Measurements from ENCODE around the gene ANKRD63. TPM values are rescaled to one million over a fixed set of nuclear protein-coding genes. Genes with fewer than 3 reads are reported as not detected.

Gene ANKRD63
- total and polyA plus RNA-seq, 4 donors: not detected

DNA sequence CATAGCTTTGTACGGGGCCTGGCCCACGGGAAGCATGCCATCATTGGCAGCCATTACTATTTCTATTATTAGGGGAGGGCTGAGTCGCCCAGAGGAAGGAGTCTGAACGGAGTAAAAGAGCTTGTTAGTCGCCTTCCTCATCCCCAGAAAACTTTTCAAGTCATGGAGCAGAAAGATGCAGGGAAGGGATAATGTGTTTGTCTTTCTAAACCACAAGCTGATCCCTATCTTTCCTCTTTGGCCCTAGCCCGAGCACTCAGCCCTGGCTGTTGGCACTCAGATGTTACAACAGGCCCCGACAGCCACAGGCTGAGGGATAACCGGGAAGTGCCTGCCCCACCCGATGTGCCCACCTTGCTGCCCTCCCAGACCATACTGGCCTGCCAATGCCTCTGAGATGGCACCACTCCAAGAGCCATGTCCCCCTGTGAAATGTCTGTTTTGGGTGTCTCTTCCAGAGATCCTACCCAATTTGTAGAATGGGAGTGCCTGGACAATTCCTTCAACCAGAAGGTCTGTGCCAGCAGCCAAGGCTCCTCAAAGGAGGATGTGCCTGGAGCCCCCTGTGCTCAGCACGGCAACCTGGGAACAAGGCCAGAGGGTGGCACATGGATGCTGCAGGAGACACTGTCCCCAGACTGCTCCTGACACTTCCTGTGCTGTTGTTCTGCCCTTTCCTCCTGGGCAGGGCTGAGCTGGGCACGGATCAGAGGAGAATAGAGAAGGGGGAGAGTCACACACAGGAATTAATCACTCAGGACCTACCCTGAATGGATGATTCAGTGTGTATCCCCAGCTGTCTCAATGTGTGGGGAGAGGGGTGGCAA is 33.2 kb downstream of the ANKRD63 start:
- Histone ChIP-seq H3K27ac (ENCODE audit: low read depth in 1 of 2, low read length in 2 of 2) (no peak overlapping the region), H3K27me3 (ENCODE audit: control insufficient read depth in 1 of 2, insufficient read depth in 2 of 2, low read length in 1 of 2) (no peaks in the 10 kb centered on the region), H3K9me3 (ENCODE audit: control insufficient read depth, low read length) (no peaks in the 10 kb centered on the region), H3K4me3 (ENCODE audit: low read length in 2 of 2) (no peak overlapping the region), H3K4me1 (ENCODE audit: control insufficient read depth in 1 of 2, insufficient read depth in 2 of 2, low read length in 2 of 2) (no peaks in the 10 kb centered on the region), H3K36me3 (ENCODE audit: control insufficient read depth in 1 of 2, insufficient read depth in 2 of 2, low read length in 1 of 2) (no peaks in the 10 kb centered on the region)
- intact Hi-C loops (cut with DNase I): loop anchor here in 1 of 2 donors (10.0 kb wide), 1 partner anchor 65 kb away; no protein-coding TSS in a partner anchor
- WGBS, 2 donors: 36 to 43% methylated on average over 11 of the region's 11 CpGs
- DNase-seq (peak; percentile 37 to 49), ATAC-seq (ENCODE audit: low FRiP score) (no peak)

DNA sequence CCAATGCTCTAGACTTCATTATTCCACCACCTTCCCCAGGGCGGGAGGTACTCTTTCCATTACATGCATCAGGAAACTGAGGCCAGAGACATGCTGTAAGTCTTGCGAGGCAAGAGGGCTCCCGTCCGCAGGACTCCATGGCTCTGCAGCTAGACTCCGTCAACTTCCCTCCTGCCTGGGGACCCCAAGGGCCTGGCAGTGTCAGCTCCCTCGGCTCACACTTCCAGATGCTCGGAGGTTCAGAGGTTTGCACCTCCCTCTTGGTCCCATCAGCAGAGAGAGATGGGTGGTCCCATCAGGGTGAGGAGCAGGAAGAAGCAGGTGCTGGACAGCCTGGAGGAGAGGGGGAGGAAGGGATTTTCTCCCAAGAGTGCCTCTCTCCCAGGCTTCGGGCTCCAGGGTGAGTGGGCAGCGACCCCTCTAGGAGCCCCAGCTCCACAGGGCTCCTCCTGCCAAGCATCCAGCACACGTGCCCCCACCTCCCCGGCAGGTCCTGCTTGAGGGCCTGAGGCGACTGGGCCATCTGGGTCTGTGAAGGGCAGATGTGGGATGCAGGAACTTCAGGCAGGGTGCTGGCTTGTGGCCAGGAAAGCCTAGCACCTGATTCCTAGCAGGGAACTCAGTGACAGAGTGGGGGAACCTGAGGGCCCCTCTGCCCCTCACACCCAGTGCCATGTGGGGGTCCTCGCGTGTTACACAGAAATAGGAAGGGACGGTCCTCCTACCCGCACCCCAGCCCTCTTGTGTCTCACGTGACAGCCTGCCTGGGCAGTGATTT is 34.7 kb downstream of the ANKRD63 start:
- Histone ChIP-seq H3K27me3 (ENCODE audit: control insufficient read depth in 1 of 2, insufficient read depth in 2 of 2, low read length in 1 of 2) (no peaks in the 10 kb centered on the region), H3K9me3 (ENCODE audit: control insufficient read depth, low read length) (no peaks in the 10 kb centered on the region), H3K27ac (ENCODE audit: low read depth in 1 of 2, low read length in 2 of 2) (no peak overlapping the region), H3K4me1 (ENCODE audit: control insufficient read depth in 1 of 2, insufficient read depth in 2 of 2, low read length in 2 of 2) (no peaks in the 10 kb centered on the region), H3K4me3 (ENCODE audit: low read length in 2 of 2) (no peak overlapping the region), H3K36me3 (ENCODE audit: control insufficient read depth in 1 of 2, insufficient read depth in 2 of 2, low read length in 1 of 2) (no peaks in the 10 kb centered on the region)
- no peak for ATAC-seq (ENCODE audit: low FRiP score)
- WGBS, 2 donors: 85 to 86% methylated on average over 17 of the region's 17 CpGs
- intact Hi-C loops (cut with DNase I): no loop called here
- peak; percentile 42 to 59 for DNase-seq

DNA sequence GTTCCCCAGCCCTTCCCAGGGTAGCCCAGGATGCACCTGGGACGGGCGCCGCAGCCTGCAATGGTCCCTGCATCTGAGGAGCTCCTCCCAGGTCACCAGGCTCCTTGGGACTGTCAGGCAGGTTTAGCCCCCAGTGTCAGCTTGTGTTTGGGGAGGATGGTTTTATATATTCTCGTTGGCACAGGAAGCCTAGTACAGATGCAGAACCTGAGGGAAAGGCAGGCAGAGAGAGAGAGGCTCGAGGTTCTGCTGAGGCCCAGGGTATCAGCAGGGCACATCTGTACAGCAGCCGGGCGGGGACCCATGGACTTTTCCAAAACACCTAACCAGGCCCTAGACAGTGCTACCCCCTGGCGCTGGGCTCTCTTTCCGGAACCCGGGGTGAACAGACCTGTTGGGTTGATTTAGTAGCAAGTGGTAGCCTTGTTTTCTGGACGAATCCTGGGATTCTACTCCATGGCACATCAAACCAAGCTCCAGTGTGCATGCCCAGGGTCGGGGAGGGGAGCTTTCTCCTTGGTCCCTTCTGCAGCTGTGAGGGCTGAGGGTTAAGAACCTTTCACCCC is 35.4 kb downstream of the ANKRD63 start:
- no peak for ATAC-seq (ENCODE audit: low FRiP score)
- Histone ChIP-seq H3K9me3 (ENCODE audit: control insufficient read depth, low read length) (no peaks in the 10 kb centered on the region), H3K4me1 (ENCODE audit: control insufficient read depth in 1 of 2, insufficient read depth in 2 of 2, low read length in 2 of 2) (no peaks in the 10 kb centered on the region), H3K36me3 (ENCODE audit: control insufficient read depth in 1 of 2, insufficient read depth in 2 of 2, low read length in 1 of 2) (no peaks in the 10 kb centered on the region), H3K27me3 (ENCODE audit: control insufficient read depth in 1 of 2, insufficient read depth in 2 of 2, low read length in 1 of 2) (no peaks in the 10 kb centered on the region), H3K4me3 (ENCODE audit: low read length in 2 of 2) (no peak overlapping the region), H3K27ac (ENCODE audit: low read depth in 1 of 2, low read length in 2 of 2) (no peak overlapping the region)
- DNase-seq: peak; percentile 23 to 68
- WGBS, 2 donors: 81 to 89% methylated on average over 12 of the region's 12 CpGs
- intact Hi-C loops (cut with DNase I): no loop called here

DNA sequence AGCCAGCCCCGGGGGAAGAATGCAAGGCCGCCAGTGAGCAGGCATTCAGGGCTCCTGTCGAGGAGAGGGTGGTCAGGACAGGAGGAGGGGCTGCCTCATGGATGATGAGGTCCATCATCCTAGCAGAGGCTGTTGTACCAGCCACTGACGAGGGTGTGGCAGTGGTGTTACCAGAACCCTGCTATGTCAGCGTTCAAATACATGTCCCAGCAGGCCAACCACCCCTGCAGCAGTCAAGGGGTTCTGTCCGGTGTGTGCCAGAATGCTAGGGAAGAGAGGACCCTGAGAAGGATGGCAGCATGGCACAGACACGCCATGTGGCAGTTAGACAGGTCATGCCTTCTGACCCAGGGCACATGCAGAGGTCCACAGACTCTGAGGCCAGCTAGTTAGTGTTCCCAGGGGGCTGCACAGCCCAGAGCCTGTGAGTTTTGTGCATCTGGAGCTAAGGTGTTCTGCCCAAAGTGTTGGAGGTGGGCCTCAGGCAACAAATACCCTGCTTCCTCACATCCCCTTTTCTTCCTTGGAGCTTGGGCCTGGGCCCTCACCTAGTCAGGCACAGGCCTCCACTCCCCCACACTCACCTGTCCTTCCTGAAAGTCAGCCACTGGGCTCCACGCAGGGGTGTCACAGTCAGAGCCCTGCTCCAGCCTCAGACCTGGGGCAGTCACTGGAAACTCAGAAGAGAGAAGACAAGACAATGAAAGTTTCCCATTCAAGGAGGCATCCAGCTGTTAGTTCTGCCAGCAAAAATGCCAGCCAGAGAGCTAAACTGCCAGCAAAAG is 36.2 kb downstream of the ANKRD63 start:
- no peaks in the 10 kb centered on the region for H3K9me3 ChIP-seq (ENCODE audit: control insufficient read depth, low read length)
- H3K4me3 ChIP-seq (ENCODE audit: low read length in 2 of 2): no peak overlapping the region
- no peak overlapping the region for H3K27ac ChIP-seq (ENCODE audit: low read depth in 1 of 2, low read length in 2 of 2)
- no peaks in the 10 kb centered on the region for H3K27me3 ChIP-seq (ENCODE audit: control insufficient read depth in 1 of 2, insufficient read depth in 2 of 2, low read length in 1 of 2)
- no peaks in the 10 kb centered on the region for H3K4me1 ChIP-seq (ENCODE audit: control insufficient read depth in 1 of 2, insufficient read depth in 2 of 2, low read length in 2 of 2)
- ATAC-seq (ENCODE audit: low FRiP score): no peak
- 95 to 96% methylated on average over 8 of the region's 8 CpGs for WGBS, 2 donors
- intact Hi-C loops (cut with DNase I): no loop called here
- H3K36me3 ChIP-seq (ENCODE audit: control insufficient read depth in 1 of 2, insufficient read depth in 2 of 2, low read length in 1 of 2): no peaks in the 10 kb centered on the region
- DNase-seq: peak; percentile 31 to 32

DNA sequence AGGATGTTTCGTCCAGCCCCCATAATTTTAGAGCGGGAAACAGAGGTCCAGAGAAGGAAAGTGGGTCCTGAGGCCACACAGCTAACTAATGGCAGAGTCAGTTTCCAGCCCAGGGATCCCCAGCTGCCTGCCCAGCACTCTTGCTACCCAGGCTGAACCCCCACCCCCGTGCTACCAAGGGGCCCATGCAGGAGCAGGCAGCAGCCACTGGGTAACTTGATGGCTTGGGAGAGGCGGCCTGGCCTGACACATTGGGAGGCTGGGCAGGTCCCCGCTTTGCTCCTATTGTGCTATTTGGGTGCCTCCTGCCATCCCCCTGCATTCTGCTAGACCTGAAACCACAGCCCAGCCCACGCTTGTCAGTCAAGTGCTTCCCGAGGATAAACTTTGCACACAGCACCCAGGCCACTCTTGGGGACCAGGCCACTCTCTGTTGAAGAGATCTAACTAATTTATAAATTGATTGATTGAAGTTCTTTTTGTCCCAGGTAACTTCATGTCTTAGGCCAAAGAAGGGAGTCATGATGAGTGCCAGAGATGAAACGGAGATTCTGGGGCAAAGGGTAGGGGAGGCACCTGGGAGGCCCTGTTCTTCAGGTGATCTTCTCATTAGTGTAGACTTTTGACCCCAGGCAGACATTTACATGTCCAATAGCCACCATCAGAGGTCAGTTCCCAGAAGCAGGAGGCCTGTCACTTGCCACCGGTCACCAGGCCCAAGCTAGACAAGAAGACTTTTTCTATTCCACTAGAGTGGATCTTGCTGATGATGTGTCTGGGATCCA is 37.0 kb downstream of the ANKRD63 start:
- no peak for ATAC-seq (ENCODE audit: low FRiP score)
- Histone ChIP-seq H3K36me3 (ENCODE audit: control insufficient read depth in 1 of 2, insufficient read depth in 2 of 2, low read length in 1 of 2) (no peaks in the 10 kb centered on the region), H3K27me3 (ENCODE audit: control insufficient read depth in 1 of 2, insufficient read depth in 2 of 2, low read length in 1 of 2) (no peaks in the 10 kb centered on the region), H3K9me3 (ENCODE audit: control insufficient read depth, low read length) (no peaks in the 10 kb centered on the region), H3K4me3 (ENCODE audit: low read length in 2 of 2) (no peak overlapping the region), H3K4me1 (ENCODE audit: control insufficient read depth in 1 of 2, insufficient read depth in 2 of 2, low read length in 2 of 2) (no peaks in the 10 kb centered on the region), H3K27ac (ENCODE audit: low read depth in 1 of 2, low read length in 2 of 2) (no peak overlapping the region)
- peak; percentile 9 to 54 for DNase-seq
- 90 to 92% methylated on average over 9 of the region's 9 CpGs for WGBS, 2 donors
- intact Hi-C loops (cut with DNase I): no loop called here

DNA sequence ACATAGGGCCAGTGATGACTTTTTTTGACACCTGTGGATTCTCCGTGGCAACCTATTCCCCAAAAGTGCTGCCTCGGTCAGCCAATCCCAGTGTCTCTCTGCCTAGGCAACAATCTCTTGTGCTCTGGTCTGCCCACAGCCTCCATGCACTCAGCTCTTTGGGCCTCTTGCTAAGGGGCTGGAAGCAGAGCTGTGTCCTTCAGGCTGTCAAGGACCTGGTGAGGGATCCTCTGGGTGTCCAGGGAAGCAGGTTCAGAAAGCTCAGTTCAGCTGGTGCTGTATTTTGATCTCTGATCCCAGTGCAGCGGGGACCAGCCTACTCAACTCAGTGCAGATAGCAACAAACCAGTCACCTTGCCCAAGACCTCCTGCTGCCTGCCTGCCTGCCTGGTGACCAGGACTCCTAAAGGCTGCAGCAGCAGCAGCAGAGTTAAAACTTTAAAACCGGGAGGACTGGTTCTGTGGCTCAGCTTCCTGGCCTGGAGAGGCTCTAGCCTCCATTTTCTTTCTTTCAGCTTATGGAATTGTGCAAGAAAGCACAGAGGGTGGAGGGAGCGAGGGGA is 37.8 kb downstream of the ANKRD63 start:
- intact Hi-C loops (cut with DNase I): no loop called here
- no peaks in the 10 kb centered on the region for H3K4me1 ChIP-seq (ENCODE audit: control insufficient read depth in 1 of 2, insufficient read depth in 2 of 2, low read length in 2 of 2)
- 80 to 81% methylated on average over 5 of the region's 5 CpGs for WGBS, 2 donors
- H3K27me3 ChIP-seq (ENCODE audit: control insufficient read depth in 1 of 2, insufficient read depth in 2 of 2, low read length in 1 of 2): no peaks in the 10 kb centered on the region
- H3K4me3 ChIP-seq (ENCODE audit: low read length in 2 of 2): no peak overlapping the region
- no peaks in the 10 kb centered on the region for H3K9me3 ChIP-seq (ENCODE audit: control insufficient read depth, low read length)
- H3K36me3 ChIP-seq (ENCODE audit: control insufficient read depth in 1 of 2, insufficient read depth in 2 of 2, low read length in 1 of 2): no peaks in the 10 kb centered on the region
- DNase-seq (peak; percentile 3 to 57), ATAC-seq (ENCODE audit: low FRiP score) (no peak)
- H3K27ac ChIP-seq (ENCODE audit: low read depth in 1 of 2, low read length in 2 of 2): no peak overlapping the region

DNA sequence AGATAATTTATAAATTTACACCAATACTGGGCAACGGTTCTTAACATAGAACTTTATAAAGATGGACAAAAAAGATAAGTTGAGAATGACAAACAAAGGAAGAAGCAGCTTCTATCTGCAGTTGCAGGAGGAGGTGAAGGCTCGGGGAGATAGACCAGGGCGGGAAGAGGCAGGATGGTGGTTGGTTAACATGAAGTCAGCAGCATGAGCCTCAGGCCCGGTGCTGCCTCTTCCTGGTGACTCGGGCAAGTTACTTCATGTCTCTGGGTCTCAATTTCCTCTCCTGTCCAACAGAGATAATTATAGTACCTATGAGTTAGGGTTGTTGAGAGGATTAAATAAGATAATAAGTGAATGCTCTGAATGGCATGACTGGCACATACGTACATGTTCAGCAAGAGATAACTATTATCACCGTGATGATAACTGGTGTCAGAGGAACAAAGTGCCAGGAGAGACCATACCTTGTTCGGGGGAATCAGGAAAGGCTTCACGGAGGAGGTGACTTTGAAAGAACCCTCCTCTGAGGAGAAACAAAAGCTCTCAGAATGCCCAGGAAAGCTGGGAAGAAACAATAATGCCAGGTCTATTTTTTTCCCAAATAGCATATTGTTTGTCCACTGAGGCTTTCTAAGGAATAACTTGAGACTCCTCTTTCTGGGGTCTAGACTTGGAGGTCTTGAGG is 39.6 kb downstream of the ANKRD63 start:
- intact Hi-C loops (cut with DNase I): no loop called here
- ATAC-seq (ENCODE audit: low FRiP score) (no peak), DNase-seq (no peak)
- Histone ChIP-seq H3K27ac (ENCODE audit: low read depth in 1 of 2, low read length in 2 of 2) (no peak overlapping the region), H3K9me3 (ENCODE audit: control insufficient read depth, low read length) (no peaks in the 10 kb centered on the region), H3K27me3 (ENCODE audit: control insufficient read depth in 1 of 2, insufficient read depth in 2 of 2, low read length in 1 of 2) (no peaks in the 10 kb centered on the region), H3K36me3 (ENCODE audit: control insufficient read depth in 1 of 2, insufficient read depth in 2 of 2, low read length in 1 of 2) (no peaks in the 10 kb centered on the region), H3K4me3 (ENCODE audit: low read length in 2 of 2) (no peak overlapping the region), H3K4me1 (ENCODE audit: control insufficient read depth in 1 of 2, insufficient read depth in 2 of 2, low read length in 2 of 2) (no peaks in the 10 kb centered on the region)
- 91 to 93% methylated on average over 9 of the region's 9 CpGs for WGBS, 2 donors

Measured in aorta (tissue), 5 donors.